H1 (cell line): ENCODE results near the gene OLA1. TPM values are rescaled to one million over a fixed set of nuclear protein-coding genes. Genes with fewer than 3 reads are reported as not detected.

ENCODE experiments used
- EZH2 ChIP-seq: fragments of 200-600 bp; sonication (generic); IDR thresholded peaks from 2 replicates; pipeline ENCODE4 v1.7.1; 2012; ENCODE audit warnings: low read depth, mild to moderate bottlenecking, moderate library complexity, low read length, inconsistent platforms; ENCODE audit not compliant: severe bottlenecking
- RFX5 ChIP-seq: IDR thresholded peaks from 2 replicates; pipeline ENCODE4 v1.6.1; 2011; ENCODE audit warnings: low read depth, low read length, improper control_type of control experiment, borderline replicate concordance
- SP2 ChIP-seq: IDR thresholded peaks from 2 replicates; pipeline ENCODE4 v1.6.1; 2012; ENCODE audit warnings: mild to moderate bottlenecking, low read length, inconsistent platforms
- TAF7 ChIP-seq: optimal IDR thresholded peaks from 2 replicates; pipeline ENCODE3; 2011; ENCODE audit warnings: low read depth, mild to moderate bottlenecking, inconsistent platforms, low read length, moderate library complexity, borderline replicate concordance
- polyA plus RNA-seq, 7 experiments: library from polyadenylated mRNA; depleted of rRNA in 3 of 7; stranded (reverse) in 5 of 7; unstranded in 2 of 7; fragments of >200 nt in 5 of 7; fragments of 200-250 nt in 2 of 7; gene quantifications; 1 replicate in 5 of 7; 2 replicates in 1 of 7; 4 replicates in 1 of 7; pipeline versions ENCODE4 v1.2.1 to v1.2.3, GENCODE V29; 2011 to 2013; ENCODE audit warnings: missing spikeins in 2 of 7, mixed read lengths in 2 of 7
- total RNA-seq: library from RNA; stranded (reverse); fragmentation: NEBNext Ultra II Directional; extraction: Animal tissue kit (Norgen Biotek cat#: 25700); gene quantifications from 2 replicates; pipeline ENCODE4 v1.2.1, GENCODE V29; 2021
- TF ChIP-seq, protein P1 (sequence below): fragments of 300-600 bp; sonication (generic); IDR thresholded peaks from 2 replicates; pipeline ENCODE4 v1.7.1; 2012; ENCODE audit warnings: low read length, moderate library complexity, mild to moderate bottlenecking, inconsistent platforms; ENCODE audit not compliant: insufficient replicate concordance

OLA1 gene
- total and polyA plus RNA-seq, 2 of the 8 experiments (the other 6 are each of a cell fraction or from before 2014, with no cell fraction given): 39.3 to 158 TPM

- TF ChIP-seq, protein P1, sequence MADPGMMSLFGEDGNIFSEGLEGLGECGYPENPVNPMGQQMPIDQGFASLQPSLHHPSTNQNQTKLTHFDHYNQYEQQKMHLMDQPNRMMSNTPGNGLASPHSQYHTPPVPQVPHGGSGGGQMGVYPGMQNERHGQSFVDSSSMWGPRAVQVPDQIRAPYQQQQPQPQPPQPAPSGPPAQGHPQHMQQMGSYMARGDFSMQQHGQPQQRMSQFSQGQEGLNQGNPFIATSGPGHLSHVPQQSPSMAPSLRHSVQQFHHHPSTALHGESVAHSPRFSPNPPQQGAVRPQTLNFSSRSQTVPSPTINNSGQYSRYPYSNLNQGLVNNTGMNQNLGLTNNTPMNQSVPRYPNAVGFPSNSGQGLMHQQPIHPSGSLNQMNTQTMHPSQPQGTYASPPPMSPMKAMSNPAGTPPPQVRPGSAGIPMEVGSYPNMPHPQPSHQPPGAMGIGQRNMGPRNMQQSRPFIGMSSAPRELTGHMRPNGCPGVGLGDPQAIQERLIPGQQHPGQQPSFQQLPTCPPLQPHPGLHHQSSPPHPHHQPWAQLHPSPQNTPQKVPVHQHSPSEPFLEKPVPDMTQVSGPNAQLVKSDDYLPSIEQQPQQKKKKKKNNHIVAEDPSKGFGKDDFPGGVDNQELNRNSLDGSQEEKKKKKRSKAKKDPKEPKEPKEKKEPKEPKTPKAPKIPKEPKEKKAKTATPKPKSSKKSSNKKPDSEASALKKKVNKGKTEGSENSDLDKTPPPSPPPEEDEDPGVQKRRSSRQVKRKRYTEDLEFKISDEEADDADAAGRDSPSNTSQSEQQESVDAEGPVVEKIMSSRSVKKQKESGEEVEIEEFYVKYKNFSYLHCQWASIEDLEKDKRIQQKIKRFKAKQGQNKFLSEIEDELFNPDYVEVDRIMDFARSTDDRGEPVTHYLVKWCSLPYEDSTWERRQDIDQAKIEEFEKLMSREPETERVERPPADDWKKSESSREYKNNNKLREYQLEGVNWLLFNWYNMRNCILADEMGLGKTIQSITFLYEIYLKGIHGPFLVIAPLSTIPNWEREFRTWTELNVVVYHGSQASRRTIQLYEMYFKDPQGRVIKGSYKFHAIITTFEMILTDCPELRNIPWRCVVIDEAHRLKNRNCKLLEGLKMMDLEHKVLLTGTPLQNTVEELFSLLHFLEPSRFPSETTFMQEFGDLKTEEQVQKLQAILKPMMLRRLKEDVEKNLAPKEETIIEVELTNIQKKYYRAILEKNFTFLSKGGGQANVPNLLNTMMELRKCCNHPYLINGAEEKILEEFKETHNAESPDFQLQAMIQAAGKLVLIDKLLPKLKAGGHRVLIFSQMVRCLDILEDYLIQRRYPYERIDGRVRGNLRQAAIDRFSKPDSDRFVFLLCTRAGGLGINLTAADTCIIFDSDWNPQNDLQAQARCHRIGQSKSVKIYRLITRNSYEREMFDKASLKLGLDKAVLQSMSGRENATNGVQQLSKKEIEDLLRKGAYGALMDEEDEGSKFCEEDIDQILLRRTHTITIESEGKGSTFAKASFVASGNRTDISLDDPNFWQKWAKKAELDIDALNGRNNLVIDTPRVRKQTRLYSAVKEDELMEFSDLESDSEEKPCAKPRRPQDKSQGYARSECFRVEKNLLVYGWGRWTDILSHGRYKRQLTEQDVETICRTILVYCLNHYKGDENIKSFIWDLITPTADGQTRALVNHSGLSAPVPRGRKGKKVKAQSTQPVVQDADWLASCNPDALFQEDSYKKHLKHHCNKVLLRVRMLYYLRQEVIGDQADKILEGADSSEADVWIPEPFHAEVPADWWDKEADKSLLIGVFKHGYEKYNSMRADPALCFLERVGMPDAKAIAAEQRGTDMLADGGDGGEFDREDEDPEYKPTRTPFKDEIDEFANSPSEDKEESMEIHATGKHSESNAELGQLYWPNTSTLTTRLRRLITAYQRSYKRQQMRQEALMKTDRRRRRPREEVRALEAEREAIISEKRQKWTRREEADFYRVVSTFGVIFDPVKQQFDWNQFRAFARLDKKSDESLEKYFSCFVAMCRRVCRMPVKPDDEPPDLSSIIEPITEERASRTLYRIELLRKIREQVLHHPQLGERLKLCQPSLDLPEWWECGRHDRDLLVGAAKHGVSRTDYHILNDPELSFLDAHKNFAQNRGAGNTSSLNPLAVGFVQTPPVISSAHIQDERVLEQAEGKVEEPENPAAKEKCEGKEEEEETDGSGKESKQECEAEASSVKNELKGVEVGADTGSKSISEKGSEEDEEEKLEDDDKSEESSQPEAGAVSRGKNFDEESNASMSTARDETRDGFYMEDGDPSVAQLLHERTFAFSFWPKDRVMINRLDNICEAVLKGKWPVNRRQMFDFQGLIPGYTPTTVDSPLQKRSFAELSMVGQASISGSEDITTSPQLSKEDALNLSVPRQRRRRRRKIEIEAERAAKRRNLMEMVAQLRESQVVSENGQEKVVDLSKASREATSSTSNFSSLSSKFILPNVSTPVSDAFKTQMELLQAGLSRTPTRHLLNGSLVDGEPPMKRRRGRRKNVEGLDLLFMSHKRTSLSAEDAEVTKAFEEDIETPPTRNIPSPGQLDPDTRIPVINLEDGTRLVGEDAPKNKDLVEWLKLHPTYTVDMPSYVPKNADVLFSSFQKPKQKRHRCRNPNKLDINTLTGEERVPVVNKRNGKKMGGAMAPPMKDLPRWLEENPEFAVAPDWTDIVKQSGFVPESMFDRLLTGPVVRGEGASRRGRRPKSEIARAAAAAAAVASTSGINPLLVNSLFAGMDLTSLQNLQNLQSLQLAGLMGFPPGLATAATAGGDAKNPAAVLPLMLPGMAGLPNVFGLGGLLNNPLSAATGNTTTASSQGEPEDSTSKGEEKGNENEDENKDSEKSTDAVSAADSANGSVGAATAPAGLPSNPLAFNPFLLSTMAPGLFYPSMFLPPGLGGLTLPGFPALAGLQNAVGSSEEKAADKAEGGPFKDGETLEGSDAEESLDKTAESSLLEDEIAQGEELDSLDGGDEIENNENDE: no peak
- TF ChIP-seq EZH2: no peak
- no peak for TF ChIP-seq TAF7
- no peak for TF ChIP-seq SP2
- no peak for TF ChIP-seq RFX5
Observed at GRCh38 chr2:174223388-174223787, 24.9 kb downstream of the OLA1 start (continued).
